ENCODE measurements around the gene GRIK2.

GRIK2 gene

DNA sequence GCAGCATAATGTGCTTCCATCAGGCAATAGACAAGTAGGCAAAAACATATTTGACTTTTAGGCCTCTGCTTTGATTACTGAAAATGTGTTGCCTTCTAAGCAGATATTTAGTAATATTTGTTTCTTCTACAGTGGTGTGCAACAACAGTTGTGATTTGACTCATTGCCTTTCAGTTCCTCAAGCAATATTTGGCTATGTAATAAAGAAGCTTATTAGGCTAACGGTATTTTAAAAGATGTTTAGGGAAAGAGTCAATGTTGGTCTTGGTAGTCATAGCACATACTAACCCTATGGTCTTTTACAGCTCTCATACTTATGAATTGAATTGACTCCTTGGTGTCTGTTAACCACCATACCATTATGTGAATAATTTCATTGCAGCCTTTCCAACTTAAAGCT is 124.1 kb downstream of the GRIK2 start:
- no peak overlapping the region for H3K4me3 ChIP-seq (ENCODE audit: low read depth, low read length)
- DNase-seq (ENCODE audit: low read depth) = no peak

DNA sequence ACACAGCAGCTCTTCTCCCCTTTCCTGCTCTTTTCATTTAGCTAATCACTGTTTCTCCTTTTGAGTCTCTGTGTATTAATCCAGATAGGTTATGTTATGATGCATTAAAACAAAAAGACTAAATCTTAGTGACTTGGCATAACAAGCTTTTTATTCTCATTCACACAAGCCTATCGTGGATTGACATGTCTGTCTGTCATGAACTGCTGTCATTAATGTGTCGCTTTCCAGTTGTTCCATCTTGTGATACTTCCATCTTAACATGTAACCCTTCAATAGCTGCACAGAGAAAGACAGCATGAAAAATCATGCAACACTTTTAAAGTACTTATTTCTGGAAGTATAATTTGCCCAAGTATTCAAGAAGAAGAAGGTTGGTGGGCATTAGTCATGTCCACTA is 128.7 kb downstream of the GRIK2 start:
- no peak overlapping the region for H3K4me3 ChIP-seq (ENCODE audit: low read depth, low read length)
- no peak for DNase-seq (ENCODE audit: low read depth)

- DNase-seq (ENCODE audit: low read depth) = no peak
- no peak overlapping the region for H3K4me3 ChIP-seq (ENCODE audit: low read depth, low read length)
Observed at GRCh38 chr6:101527467-101527866, 134.0 kb downstream of the GRIK2 start.

GRCh38 chr6:101528801-101529200 is 135.3 kb downstream of the GRIK2 start:
- no peak for DNase-seq (ENCODE audit: low read depth)
- no peak overlapping the region for H3K4me3 ChIP-seq (ENCODE audit: low read depth, low read length)

GRCh38 chr6:101531538-101531937 is 138.0 kb downstream of the GRIK2 start:
- H3K4me3 ChIP-seq (ENCODE audit: low read depth, low read length) = no peak overlapping the region
- no peak for DNase-seq (ENCODE audit: low read depth)

DNA sequence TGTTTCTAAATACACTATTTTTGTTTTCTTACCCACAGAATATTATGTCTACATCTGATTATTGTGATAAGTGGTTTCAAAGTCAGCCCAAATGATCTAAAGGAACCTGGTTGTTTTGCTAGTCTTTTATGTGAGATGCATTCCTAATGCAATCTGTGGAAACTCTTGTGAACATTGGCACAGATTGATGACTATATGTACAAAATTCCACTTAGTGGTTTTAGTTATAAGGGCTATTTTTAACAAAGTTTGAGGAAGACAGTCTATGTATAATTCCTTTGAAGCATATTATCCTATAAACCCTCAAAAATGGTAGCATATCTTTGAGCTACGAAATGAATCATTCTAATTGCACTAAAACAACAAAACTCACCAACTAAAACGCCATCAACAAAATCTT is 140.9 kb downstream of the GRIK2 start:
- no peak for DNase-seq (ENCODE audit: low read depth)
- H3K4me3 ChIP-seq (ENCODE audit: low read depth, low read length) = no peak overlapping the region

DNA sequence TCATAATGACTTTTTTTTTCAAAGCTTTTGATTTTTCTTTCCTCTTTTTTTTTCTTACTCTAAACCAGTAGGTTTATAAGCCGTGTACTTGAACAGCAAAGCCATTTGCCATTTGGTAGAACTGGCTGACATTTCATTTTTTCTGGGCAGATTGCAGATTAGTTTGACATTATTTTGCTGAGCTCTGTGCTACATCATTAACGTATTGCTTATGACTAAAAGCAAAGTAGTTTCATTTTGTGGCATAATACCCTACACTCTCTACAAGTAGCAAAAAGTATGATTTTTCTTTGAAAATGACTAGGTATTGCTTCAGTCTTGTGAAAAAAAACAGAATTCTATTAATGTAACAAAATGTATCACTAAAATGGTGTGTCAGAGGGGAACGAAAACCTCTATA is 141.3 kb downstream of the GRIK2 start:
- DNase-seq (ENCODE audit: low read depth) = no peak
- no peak overlapping the region for H3K4me3 ChIP-seq (ENCODE audit: low read depth, low read length)

DNA sequence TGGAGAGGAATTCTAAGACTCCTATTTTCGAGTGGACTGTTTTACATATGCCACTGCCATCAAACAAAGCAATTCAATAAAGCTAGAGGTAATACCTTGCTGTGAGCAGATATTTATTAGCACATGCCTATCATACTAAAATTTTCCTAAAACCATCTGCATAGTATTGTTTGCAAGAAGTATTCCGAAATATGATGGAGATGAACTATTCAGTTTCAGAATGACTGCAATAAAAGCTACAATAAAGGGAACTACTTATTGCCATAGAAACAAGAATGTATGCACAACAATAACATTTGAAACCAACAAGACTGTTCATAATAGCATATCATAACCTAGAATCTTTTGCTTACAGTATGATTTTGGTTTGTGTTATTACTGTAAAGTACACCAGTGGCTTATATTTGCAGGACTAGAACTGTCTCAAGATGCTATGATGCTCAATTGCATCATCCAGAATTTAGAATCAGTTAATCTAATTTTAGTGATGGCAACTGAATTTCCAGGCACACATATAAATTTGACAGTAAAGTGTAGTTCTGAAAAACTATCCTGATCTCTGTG is 144.3 kb downstream of the GRIK2 start:
- no peak for DNase-seq (ENCODE audit: low read depth)
- no peak overlapping the region for H3K4me3 ChIP-seq (ENCODE audit: low read depth, low read length)

GRCh38 chr6:101539510-101540245 is 146.2 kb downstream of the GRIK2 start:
- DNase-seq (ENCODE audit: low read depth) = no peak
- no peak overlapping the region for H3K4me3 ChIP-seq (ENCODE audit: low read depth, low read length)

GRCh38 chr6:101541894-101542293 is 148.4 kb downstream of the GRIK2 start:
- no peak overlapping the region for H3K4me3 ChIP-seq (ENCODE audit: low read depth, low read length)
- no peak for DNase-seq (ENCODE audit: low read depth)

- no peak for DNase-seq (ENCODE audit: low read depth)
Observed at GRCh38 chr6:101543796-101544195, 150.3 kb downstream of the GRIK2 start.

DNA sequence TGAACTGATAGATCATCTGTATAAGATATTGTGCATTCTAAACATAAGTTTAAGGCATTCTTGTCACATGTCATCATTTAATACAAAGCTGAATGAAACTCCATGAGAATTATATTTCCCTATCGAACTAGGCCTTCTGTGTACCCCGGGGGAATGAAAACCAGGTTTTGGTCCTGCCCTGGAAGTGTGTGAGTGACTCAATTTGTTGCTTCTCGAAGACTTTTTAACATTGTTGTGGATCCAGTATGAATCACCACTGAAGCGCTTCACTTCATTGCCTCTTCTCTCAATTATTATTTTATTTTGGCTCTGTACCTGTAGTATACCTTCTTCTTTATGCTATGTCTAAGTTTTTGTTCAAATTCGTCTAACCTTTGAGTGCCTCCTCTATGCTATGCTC is 150.8 kb downstream of the GRIK2 start:
- DNase-seq (ENCODE audit: low read depth) = no peak
- H3K4me3 ChIP-seq (ENCODE audit: low read depth, low read length) = no peak overlapping the region

More at GRCh38 chr6:101543796-101544195, 150.3 kb downstream of the GRIK2 start:
- H3K4me3 ChIP-seq (ENCODE audit: low read depth, low read length) = no peak overlapping the region

DNA sequence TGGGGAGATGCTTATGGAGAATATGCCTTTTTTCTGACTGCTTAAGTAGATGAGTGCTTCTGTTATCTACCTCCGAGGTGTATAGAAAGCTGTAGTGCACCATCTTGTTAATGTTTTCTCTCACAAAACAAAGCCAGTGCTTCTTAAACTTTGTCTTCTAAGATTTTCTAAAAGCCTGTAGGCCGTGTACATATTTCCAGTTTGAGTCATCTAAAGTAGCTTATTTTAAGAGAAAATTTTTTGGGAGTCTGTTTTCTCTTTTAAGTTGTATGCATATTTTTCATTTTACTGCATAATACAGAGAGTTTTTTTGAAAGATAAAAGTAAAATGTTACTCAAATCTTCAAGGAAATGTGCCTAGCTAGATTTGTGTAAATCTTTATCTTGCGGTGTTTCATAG is 151.7 kb downstream of the GRIK2 start:
- H3K4me3 ChIP-seq (ENCODE audit: low read depth, low read length) = no peak overlapping the region
- no peak for DNase-seq (ENCODE audit: low read depth)

GRCh38 chr6:101550451-101550850 is 156.9 kb downstream of the GRIK2 start:
- no peak for DNase-seq (ENCODE audit: low read depth)
- H3K4me3 ChIP-seq (ENCODE audit: low read depth, low read length) = no peak overlapping the region

- no peak overlapping the region for H3K4me3 ChIP-seq (ENCODE audit: low read depth, low read length)
- DNase-seq (ENCODE audit: low read depth) = no peak
Observed at GRCh38 chr6:101554231-101554630, 160.7 kb downstream of the GRIK2 start.

DNA sequence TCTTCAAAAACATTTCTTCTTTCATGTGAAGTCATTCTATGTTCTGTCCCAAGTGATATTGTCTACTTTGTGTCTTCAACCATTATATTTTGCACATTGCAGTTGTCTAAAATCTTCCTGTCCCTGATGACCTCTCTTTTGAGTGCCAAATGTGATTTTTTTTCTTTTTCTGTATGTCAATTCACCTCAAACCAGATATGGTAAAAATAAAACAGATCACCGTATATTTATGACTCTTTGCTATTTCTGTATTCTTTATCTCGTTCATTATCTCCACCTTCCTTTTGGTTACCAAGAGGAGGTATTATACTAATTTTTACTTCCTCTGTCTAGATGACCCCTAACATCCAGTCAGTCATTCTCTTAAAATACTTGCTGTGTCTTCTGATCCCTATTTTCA is 165.2 kb downstream of the GRIK2 start:
- H3K4me3 ChIP-seq (ENCODE audit: low read depth, low read length) = no peak overlapping the region
- DNase-seq (ENCODE audit: low read depth) = no peak

DNA sequence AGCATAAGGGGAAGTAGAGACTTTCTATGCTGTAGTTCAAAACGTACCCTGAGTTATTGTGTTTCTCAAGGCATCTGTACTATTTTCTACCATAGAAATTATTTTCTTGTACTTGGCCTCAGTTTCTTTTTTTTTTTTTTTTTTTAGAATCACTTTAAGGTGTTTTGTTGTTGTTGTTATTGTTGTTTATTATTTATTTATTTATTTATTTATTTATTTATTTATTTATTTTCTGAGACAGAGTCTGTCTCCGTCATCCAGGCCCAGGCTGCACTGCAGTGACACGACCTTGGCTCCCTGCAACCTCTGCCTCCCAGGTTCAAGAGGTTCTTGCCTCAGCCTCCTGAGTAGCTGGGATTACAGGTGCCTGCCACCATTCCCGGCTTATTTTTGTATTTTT is 179.1 kb downstream of the GRIK2 start:
- no peak for DNase-seq (ENCODE audit: low read depth)
- no peak overlapping the region for H3K4me3 ChIP-seq (ENCODE audit: low read depth, low read length)

DNA sequence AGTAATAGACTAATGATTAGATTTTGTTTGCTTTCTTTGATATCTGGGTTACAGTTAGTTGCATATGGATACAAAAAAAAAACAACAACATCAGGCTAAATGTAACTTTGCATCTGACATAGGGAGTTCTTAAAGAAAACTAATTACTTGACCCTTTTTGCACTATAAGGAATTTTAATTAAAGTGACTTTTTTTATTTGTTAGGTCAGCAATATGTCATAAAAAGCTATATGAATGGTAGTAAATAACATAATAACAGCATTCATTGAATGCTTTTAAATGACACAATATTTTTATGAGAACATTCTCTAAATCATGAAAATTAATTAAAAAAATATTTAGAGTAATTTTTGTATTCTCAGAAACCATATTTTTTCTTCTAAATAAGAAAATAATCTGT is 183.6 kb downstream of the GRIK2 start:
- H3K4me3 ChIP-seq (ENCODE audit: low read depth, low read length) = no peak overlapping the region
- no peak for DNase-seq (ENCODE audit: low read depth)

DNA sequence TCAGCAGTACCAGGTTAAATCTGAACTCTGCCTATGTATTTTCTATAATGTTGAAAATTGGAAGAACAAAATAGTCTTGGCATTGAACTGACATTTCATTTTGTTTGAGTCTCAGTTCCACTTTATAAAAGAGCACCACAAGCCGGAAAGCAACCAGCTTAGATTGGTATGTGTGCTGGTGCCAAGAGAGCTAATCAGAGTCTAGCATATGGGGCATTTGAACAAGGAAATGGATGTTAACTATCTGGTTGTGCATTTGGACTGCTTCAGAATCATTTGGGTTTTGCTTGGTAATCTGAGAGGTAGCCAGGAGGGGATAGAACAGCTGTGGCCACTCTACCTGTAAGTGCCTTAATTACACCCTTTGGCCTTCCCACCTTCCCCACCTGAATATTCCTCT is 184.8 kb downstream of the GRIK2 start:
- no peak overlapping the region for H3K4me3 ChIP-seq (ENCODE audit: low read depth, low read length)
- DNase-seq (ENCODE audit: low read depth) = no peak

- no peak for DNase-seq (ENCODE audit: low read depth)
- H3K4me3 ChIP-seq (ENCODE audit: low read depth, low read length) = no peak overlapping the region
Observed at GRCh38 chr6:101582792-101583191, 189.3 kb downstream of the GRIK2 start.

DNA sequence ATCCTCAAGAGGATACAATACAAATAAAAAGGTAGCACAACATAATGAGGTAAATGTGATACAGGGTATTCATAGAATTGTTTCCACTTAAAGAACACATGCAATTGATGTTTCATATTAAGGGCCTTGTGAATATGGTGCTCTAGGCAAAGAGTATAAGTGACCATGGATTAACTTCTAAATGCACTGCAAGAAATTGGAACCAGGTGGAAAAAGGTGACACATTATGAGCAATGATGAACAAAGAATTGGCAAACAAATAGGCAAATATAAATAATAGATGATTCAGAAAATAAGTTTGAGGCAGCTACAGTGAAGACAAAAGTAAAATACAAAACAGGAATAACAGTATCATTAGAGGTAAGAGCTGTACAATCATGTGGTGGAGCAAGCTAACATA is 192.0 kb downstream of the GRIK2 start:
- no peak for DNase-seq (ENCODE audit: low read depth)
- no peak overlapping the region for H3K4me3 ChIP-seq (ENCODE audit: low read depth, low read length)
